ENCODE results near the gene PODNL1. TPM values are rescaled to one million over a fixed set of nuclear protein-coding genes. Genes with fewer than 3 reads are reported as not detected.

The PODNL1 gene
- total RNA-seq, 1 donor, result not detected

- peaks cover 50% of the 10 kb centered on the region for H3K4me1 ChIP-seq (ENCODE audit: insufficient read depth, low read length)
- H3K27me3 ChIP-seq (ENCODE audit: insufficient read depth, low read length), result no peaks in the 10 kb centered on the region
- no peaks in the 10 kb centered on the region for H3K9me3 ChIP-seq (ENCODE audit: low read depth, low read length)
- no peak overlapping the region for H3K4me3 ChIP-seq (ENCODE audit: low read length)
Observed at GRCh38 chr19:13884726-13885591, 53.3 kb downstream of the PODNL1 start.

- Histone ChIP-seq H3K27me3 (ENCODE audit: insufficient read depth, low read length) (no peaks in the 10 kb centered on the region), H3K9me3 (ENCODE audit: low read depth, low read length) (no peaks in the 10 kb centered on the region), H3K4me1 (ENCODE audit: insufficient read depth, low read length) (peaks cover 55% of the 10 kb centered on the region), H3K4me3 (ENCODE audit: low read length) (no peak overlapping the region)
Observed at GRCh38 chr19:13883516-13884064, 54.6 kb downstream of the PODNL1 start.

GRCh38 chr19:13882836-13883235 is 55.4 kb downstream of the PODNL1 start:
- H3K4me1 ChIP-seq (ENCODE audit: insufficient read depth, low read length), result peaks cover 55% of the 10 kb centered on the region
- H3K4me3 ChIP-seq (ENCODE audit: low read length), result no peak overlapping the region
- no peaks in the 10 kb centered on the region for H3K27me3 ChIP-seq (ENCODE audit: insufficient read depth, low read length)
- H3K9me3 ChIP-seq (ENCODE audit: low read depth, low read length), result no peaks in the 10 kb centered on the region

- no peaks in the 10 kb centered on the region for H3K9me3 ChIP-seq (ENCODE audit: low read depth, low read length)
- no peaks in the 10 kb centered on the region for H3K27me3 ChIP-seq (ENCODE audit: insufficient read depth, low read length)
- peaks cover 55% of the 10 kb centered on the region for H3K4me1 ChIP-seq (ENCODE audit: insufficient read depth, low read length)
- H3K4me3 ChIP-seq (ENCODE audit: low read length), result no peak overlapping the region
Observed at GRCh38 chr19:13882419-13882795, 55.8 kb downstream of the PODNL1 start.

- no peak overlapping the region for H3K4me3 ChIP-seq (ENCODE audit: low read length)
- no peaks in the 10 kb centered on the region for H3K9me3 ChIP-seq (ENCODE audit: low read depth, low read length)
- peaks cover 55% of the 10 kb centered on the region for H3K4me1 ChIP-seq (ENCODE audit: insufficient read depth, low read length)
- H3K27me3 ChIP-seq (ENCODE audit: insufficient read depth, low read length), result no peaks in the 10 kb centered on the region
Observed at GRCh38 chr19:13881692-13882418, 56.4 kb downstream of the PODNL1 start.

GRCh38 chr19:13881251-13881691 is 56.9 kb downstream of the PODNL1 start:
- H3K27me3 ChIP-seq (ENCODE audit: insufficient read depth, low read length), result no peaks in the 10 kb centered on the region
- no peak overlapping the region for H3K4me3 ChIP-seq (ENCODE audit: low read length)
- no peaks in the 10 kb centered on the region for H3K9me3 ChIP-seq (ENCODE audit: low read depth, low read length)
- peaks cover 52% of the 10 kb centered on the region for H3K4me1 ChIP-seq (ENCODE audit: insufficient read depth, low read length)

Other genes with a start within 250 kb of the PODNL1 start
- gene MRI1, start 173.9 kb downstream of the PODNL1 start, total RNA-seq, result 17.0 TPM
- 56.5 TPM for gene C19orf53, start 164.0 kb downstream of the PODNL1 start, total RNA-seq
- 1.5 TPM for gene ZSWIM4, start 143.0 kb downstream of the PODNL1 start, total RNA-seq
- not detected for gene NANOS3, start 61.3 kb downstream of the PODNL1 start, total RNA-seq
- gene BRME1, start 32.3 kb downstream of the PODNL1 start, total RNA-seq, result 0.10 TPM
- 8.2 TPM for gene CC2D1A, start 32.2 kb downstream of the PODNL1 start, total RNA-seq
- 26.1 TPM for gene DCAF15, start 14.1 kb upstream of the PODNL1 start, total RNA-seq
- 2.5 TPM for gene RFX1, start 67.9 kb upstream of the PODNL1 start, total RNA-seq
- not detected for gene RLN3, start 89.7 kb upstream of the PODNL1 start, total RNA-seq
- gene IL27RA, start 93.3 kb upstream of the PODNL1 start, total RNA-seq, result 18.5 TPM
- gene PALM3, start 123.7 kb upstream of the PODNL1 start, total RNA-seq, result under 0.01 TPM
- gene MISP3, start 134.4 kb upstream of the PODNL1 start, total RNA-seq, result 1.7 TPM
- gene C19orf67, start 147.4 kb upstream of the PODNL1 start, total RNA-seq, result not detected
- gene SAMD1, start 152.3 kb upstream of the PODNL1 start, total RNA-seq, result 22.2 TPM
- gene PRKACA, start 179.3 kb upstream of the PODNL1 start, total RNA-seq, result 62.0 TPM
- gene ASF1B, start 198.2 kb upstream of the PODNL1 start, total RNA-seq, result 0.94 TPM

Measured in mononuclear cell (primary cell).